OCI-LY1 (cell line): Measurements from ENCODE around the gene TBL1X.
A peak's percentile ranks its signal among the peaks of the same experiment; 100 is the strongest.

Source experiments
- H2AFZ ChIP-seq: fragments of 200-600 bp; sonication (generic), shearing (Covaris generic); 2 replicates; pipeline ENCODE4 v1.6.0; 2014; ENCODE audit warnings: antibody characterized with exemption, mild to moderate bottlenecking, low read length
- H3F3A ChIP-seq: fragments of 200-600 bp; sonication (generic), shearing (Covaris generic); 2 replicates; pipeline ENCODE4 v1.6.0; 2014; ENCODE audit warnings: mild to moderate bottlenecking, antibody characterized with exemption, low read length, moderate library complexity; ENCODE audit not compliant: insufficient read depth
- H3K27ac ChIP-seq: fragments of 200-600 bp; sonication (generic); 2 replicates; pipeline ENCODE4 v1.5.1; 2014; ENCODE audit warnings: low read length, mixed run types, mild to moderate bottlenecking, low read depth; ENCODE audit not compliant: poor library complexity, severe bottlenecking
- H3K27me3 ChIP-seq: fragments of 200-600 bp; sonication (generic); 2 replicates; pipeline ENCODE4 v1.6.0; 2014; ENCODE audit warnings: antibody characterized with exemption, mild to moderate bottlenecking, low read length, moderate library complexity; ENCODE audit not compliant: insufficient read depth
- H3K36me3 ChIP-seq: fragments of 200-600 bp; sonication (generic); 2 replicates; pipeline ENCODE4 v1.6.1; 2014; ENCODE audit warnings: mild to moderate bottlenecking, antibody characterized with exemption, low read length, moderate library complexity, mixed read lengths; ENCODE audit not compliant: insufficient read depth
- H3K4me1 ChIP-seq: fragments of 200-600 bp; sonication (generic); 2 replicates; pipeline ENCODE4 v1.5.1; 2014; ENCODE audit warnings: mild to moderate bottlenecking, low read length, moderate library complexity; ENCODE audit not compliant: insufficient read depth, severe bottlenecking
- H3K4me2 ChIP-seq: fragments of 200-600 bp; sonication (generic), shearing (Covaris generic); 2 replicates; pipeline ENCODE4 v1.6.1; 2014; ENCODE audit warnings: low read length
- H3K4me3 ChIP-seq: fragments of 200-600 bp; sonication (generic); 2 replicates; pipeline ENCODE4 v1.5.1; 2014; ENCODE audit warnings: low read length, low read depth, mild to moderate bottlenecking, mixed read lengths; ENCODE audit not compliant: poor library complexity, severe bottlenecking
- H3K79me2 ChIP-seq: fragments of 200-600 bp; shearing (Covaris generic); 2 replicates; pipeline ENCODE4 v1.6.1; 2016; ENCODE audit warnings: mixed run types, low read length, mixed read lengths; ENCODE audit not compliant: insufficient read depth
- H3K9ac ChIP-seq: fragments of 200-600 bp; sonication (generic), shearing (Covaris generic); 2 replicates; pipeline ENCODE4 v1.6.1; 2014; ENCODE audit warnings: mild to moderate bottlenecking, low read length, mixed read lengths
- H3K9me2 ChIP-seq: fragments of 200-600 bp; sonication (generic), shearing (Covaris generic); 2 replicates; pipeline ENCODE4 v1.6.1; 2014; ENCODE audit warnings: low read depth, mild to moderate bottlenecking, low read length, mixed read lengths
- H3K9me3 ChIP-seq: fragments of 200-600 bp; shearing (Covaris generic); 2 replicates; pipeline ENCODE4 v1.6.1; 2014; ENCODE audit warnings: low read length, mixed read lengths
- H4K20me1 ChIP-seq: fragments of 200-600 bp; sonication (generic), shearing (Covaris generic); 2 replicates; pipeline ENCODE4 v1.6.0; 2016; ENCODE audit warnings: mild to moderate bottlenecking, low read length; ENCODE audit not compliant: insufficient read depth
- CTCF ChIP-seq: fragments of 200-600 bp; sonication (generic), shearing (Covaris generic); IDR thresholded peaks from 2 replicates; pipeline ENCODE4 v1.5.1; 2017; ENCODE audit warnings: mild to moderate bottlenecking, antibody characterized with exemption, low read length, moderate library complexity, mixed read lengths
- EZH2 ChIP-seq: fragments of 200-600 bp; sonication (generic), shearing (Covaris generic); IDR thresholded peaks from 2 replicates; pipeline ENCODE4 v1.8.0; 2017; ENCODE audit warnings: borderline replicate concordance, mixed run types, mild to moderate bottlenecking, antibody characterized with exemption, low read length, moderate library complexity, mixed read lengths

Gene TBL1X

GRCh38 chrX:9785254-9785943, 320.5 kb downstream of the TBL1X start:
- H3K4me1 ChIP-seq, result no peaks in the 10 kb centered on the region
- no peak overlapping the region for H3K9ac ChIP-seq
- peak overlapping the region; percentile 16; the same call in 1 of the 2 replicates for H3K4me2 ChIP-seq
- H4K20me1 ChIP-seq, result no peaks in the 10 kb centered on the region
- no peaks in the 10 kb centered on the region for H3K9me3 ChIP-seq
- no peak overlapping the region for H3K27ac ChIP-seq
- no peaks in the 10 kb centered on the region for H3K36me3 ChIP-seq
- H3K9me2 ChIP-seq, result no peaks in the 10 kb centered on the region
- H3K79me2 ChIP-seq, result no peaks in the 10 kb centered on the region
- no peak overlapping the region for H2AFZ ChIP-seq
- no peaks in the 10 kb centered on the region for H3F3A ChIP-seq
- H3K4me3 ChIP-seq, result peak overlapping the region; percentile 38
- no peaks in the 10 kb centered on the region for H3K27me3 ChIP-seq
- TF ChIP-seq EZH2 (no peak), CTCF (no peak)

DNA sequence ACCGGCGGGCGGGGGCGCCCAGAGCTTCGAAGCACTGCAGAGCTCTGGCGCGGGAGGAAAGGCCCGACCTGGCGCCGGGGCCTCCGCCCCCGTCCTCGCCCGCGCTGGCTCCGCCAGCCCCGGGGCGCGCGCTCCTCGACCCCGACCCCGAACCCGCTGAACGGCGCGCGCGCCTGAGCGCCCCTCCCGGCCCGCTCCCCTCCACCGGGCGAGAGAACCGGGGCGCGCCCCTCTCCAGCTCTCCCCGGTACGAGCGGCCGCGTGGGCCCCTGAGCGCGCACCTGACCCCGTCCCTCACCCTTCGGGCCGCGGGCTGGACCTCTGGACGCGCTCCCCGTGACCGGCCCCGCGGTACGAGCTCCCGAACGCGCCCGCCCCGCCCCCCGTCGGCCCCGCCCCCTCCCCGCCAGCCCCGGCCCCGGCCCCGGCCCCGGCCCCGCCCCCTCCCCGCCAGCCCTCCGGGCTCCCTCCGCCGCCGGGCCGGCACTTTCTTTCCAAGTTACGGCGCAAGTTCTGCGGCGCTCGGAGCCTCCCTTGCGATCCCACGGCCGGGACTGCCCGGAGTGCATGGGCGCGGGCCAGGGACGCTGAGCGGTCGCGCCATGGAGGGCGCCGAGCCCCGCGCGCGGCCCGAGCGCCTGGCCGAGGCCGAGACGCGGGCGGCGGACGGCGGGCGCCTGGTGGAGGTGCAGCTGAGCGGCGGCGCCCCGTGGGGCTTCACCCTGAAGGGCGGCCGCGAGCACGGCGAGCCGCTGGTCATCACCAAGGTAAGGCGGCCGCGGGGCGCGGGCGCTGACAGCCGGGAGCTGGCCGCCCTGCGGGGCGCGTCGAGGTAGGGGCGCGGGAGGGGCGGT, 321.3 kb downstream of the TBL1X start, which contains the start of gene SHROOM2:
SHROOM2 (plus strand) TSS at position 486 of the 854 bp plus-strand sequence; CDS start at position 603, 117 bp downstream.
- peak within 1 kb of the TSS; percentile 38 for H3K4me3 ChIP-seq
- H3K9ac ChIP-seq, result no peak within 1 kb of the TSS
- no peak within 1 kb of the TSS for H3K27ac ChIP-seq
- no peaks in the 10 kb centered on the region for H3K4me1 ChIP-seq
- no peaks in the 10 kb centered on the region for H3K36me3 ChIP-seq
- no peaks in the 10 kb centered on the region for H3F3A ChIP-seq
- H3K27me3 ChIP-seq, result no peaks in the 10 kb centered on the region
- H4K20me1 ChIP-seq, result no peaks in the 10 kb centered on the region
- TF ChIP-seq EZH2, result no peak
- no peak for TF ChIP-seq CTCF
- no peaks in the 10 kb centered on the region for H3K9me2 ChIP-seq
- H3K79me2 ChIP-seq, result no peaks in the 10 kb centered on the region
- H3K4me2 ChIP-seq, result peak within 1 kb of the TSS; percentile 16; the same call in 1 of the 2 replicates
- H2AFZ ChIP-seq, result no peak within 1 kb of the TSS
- H3K9me3 ChIP-seq, result no peaks in the 10 kb centered on the region

DNA sequence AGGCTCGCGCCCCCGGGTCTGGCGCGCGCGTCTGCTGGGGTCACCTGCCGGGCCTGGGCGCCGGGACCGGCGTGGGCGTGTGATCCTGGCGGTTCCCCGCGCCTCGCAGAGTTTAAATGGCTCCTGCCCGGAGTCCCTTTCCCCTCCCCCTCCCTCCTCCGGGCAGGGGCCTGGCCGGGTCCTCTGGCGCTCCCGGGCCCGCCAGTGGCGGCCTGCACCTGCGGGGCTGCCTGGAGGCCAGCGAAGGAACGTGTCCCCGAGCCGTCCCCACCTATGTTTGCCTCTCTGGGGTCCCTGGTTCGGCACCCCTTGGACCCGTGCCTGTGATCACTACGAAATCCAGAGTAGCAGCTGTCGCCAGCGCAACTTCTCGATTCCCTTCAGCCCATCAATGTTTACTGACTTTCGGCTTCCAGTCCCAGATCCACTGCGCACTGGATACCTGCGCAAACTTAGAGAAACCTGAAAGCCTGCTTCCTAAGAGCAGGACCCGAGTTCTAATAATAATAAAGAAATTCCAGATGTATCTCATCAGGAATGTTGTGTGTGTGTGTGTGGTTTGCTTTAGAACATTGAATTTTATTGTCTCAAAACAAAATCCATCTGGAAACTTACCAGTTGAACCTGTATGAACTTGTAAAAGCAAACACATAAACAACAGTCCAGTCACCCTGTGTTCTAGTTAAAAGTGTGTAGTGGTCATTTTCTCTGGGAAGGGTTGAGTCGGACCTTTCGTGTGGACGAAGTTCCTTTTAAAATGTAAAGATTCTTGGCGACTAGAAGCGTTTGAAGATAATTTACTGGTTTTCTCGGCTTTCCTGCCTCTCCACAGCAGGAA, 322.2 kb downstream of the TBL1X start:
- no peaks in the 10 kb centered on the region for H3K9me2 ChIP-seq
- H3K79me2 ChIP-seq, result no peaks in the 10 kb centered on the region
- H2AFZ ChIP-seq, result no peak overlapping the region
- H3K4me1 ChIP-seq, result no peaks in the 10 kb centered on the region
- no peak overlapping the region for H3K9ac ChIP-seq
- H3K36me3 ChIP-seq, result no peaks in the 10 kb centered on the region
- H3F3A ChIP-seq, result no peaks in the 10 kb centered on the region
- no peaks in the 10 kb centered on the region for H3K27me3 ChIP-seq
- H3K9me3 ChIP-seq, result no peaks in the 10 kb centered on the region
- TF ChIP-seq CTCF, result no peak
- no peak for TF ChIP-seq EZH2
- H3K4me2 ChIP-seq, result no peak overlapping the region
- H3K27ac ChIP-seq, result no peak overlapping the region
- no peaks in the 10 kb centered on the region for H4K20me1 ChIP-seq
- H3K4me3 ChIP-seq, result no peak overlapping the region
